Ectodermal cell (in vitro differentiated cells): ENCODE results near the gene ENPP3.

ENCODE experiments used
- H3K27ac ChIP-seq: 2 replicates; pipeline ENCODE4 v1.7.0; 2013; ENCODE audit warnings: mild to moderate bottlenecking, low read depth, low read length; ENCODE audit not compliant: insufficient read depth, poor library complexity, severe bottlenecking
- H3K27me3 ChIP-seq: 2 replicates; pipeline ENCODE4 v1.7.0; 2013; ENCODE audit warnings: mild to moderate bottlenecking, low read length; ENCODE audit not compliant: insufficient read depth, control insufficient read depth, poor library complexity, severe bottlenecking
- H3K36me3 ChIP-seq: one replicate; pipeline ENCODE4 v1.7.0; 2013; ENCODE audit warnings: low read length; ENCODE audit not compliant: control insufficient read depth, insufficient read depth
- H3K4me1 ChIP-seq: one replicate; pipeline ENCODE4 v1.7.0; 2013; ENCODE audit warnings: low read length; ENCODE audit not compliant: control insufficient read depth, insufficient read depth
- H3K4me3 ChIP-seq: 2 replicates; pipeline ENCODE4 v1.7.0; 2013; ENCODE audit warnings: low read depth, low read length, control low read depth; ENCODE audit not compliant: insufficient read depth
- H3K9me3 ChIP-seq: 2 replicates; pipeline ENCODE4 v1.7.0; 2013; ENCODE audit warnings: mild to moderate bottlenecking, low read length, moderate library complexity; ENCODE audit not compliant: control insufficient read depth
- WGBS, 2 experiments: methylation state at CpG; one replicate each; pipeline ENCODE4 v1.1.7; 2013; ENCODE audit warnings: missing lambda C conversion rate in 2 of 2; 5-methylcytosine and 5-hydroxymethylcytosine counted together

The ENPP3 gene

GRCh38 chr6:131655951-131656350 lies 18.8 kb downstream of the ENPP3 start:
- WGBS, 2 experiments = 92 to 93% methylated on average over 1 of the region's 2 CpGs
- Histone ChIP-seq H3K4me3 (no peak overlapping the region), H3K27me3 (no peaks in the 10 kb centered on the region), H3K9me3 (no peaks in the 10 kb centered on the region), H3K36me3 (no peaks in the 10 kb centered on the region), H3K4me1 (no peaks in the 10 kb centered on the region), H3K27ac (no peak overlapping the region)

- 92 to 93% methylated on average over 3 of the region's 3 CpGs for WGBS, 2 experiments
Measured at GRCh38 chr6:131656667-131657066, 19.6 kb downstream of the ENPP3 start.

GRCh38 chr6:131657222-131657621 lies 20.1 kb downstream of the ENPP3 start:
- no peak overlapping the region for H3K27ac ChIP-seq
- no peaks in the 10 kb centered on the region for H3K4me1 ChIP-seq
- no peaks in the 10 kb centered on the region for H3K36me3 ChIP-seq
- 100% methylated on average over 2 of the region's 2 CpGs; no CpG with 5 or more reads in 1 of the 2 experiments for WGBS, 2 experiments
- H3K27me3 ChIP-seq = no peaks in the 10 kb centered on the region
- no peaks in the 10 kb centered on the region for H3K9me3 ChIP-seq
- H3K4me3 ChIP-seq = no peak overlapping the region

More at GRCh38 chr6:131656667-131657066, 19.6 kb downstream of the ENPP3 start:
- H3K9me3 ChIP-seq = no peaks in the 10 kb centered on the region
- H3K27ac ChIP-seq = no peak overlapping the region
- no peaks in the 10 kb centered on the region for H3K4me1 ChIP-seq
- H3K27me3 ChIP-seq = no peaks in the 10 kb centered on the region
- H3K4me3 ChIP-seq = no peak overlapping the region
- no peaks in the 10 kb centered on the region for H3K36me3 ChIP-seq

GRCh38 chr6:131657630-131658111 lies 20.6 kb downstream of the ENPP3 start:
- Histone ChIP-seq H3K4me1 (no peaks in the 10 kb centered on the region), H3K9me3 (no peaks in the 10 kb centered on the region), H3K27me3 (no peaks in the 10 kb centered on the region), H3K27ac (no peak overlapping the region), H3K4me3 (no peak overlapping the region), H3K36me3 (no peaks in the 10 kb centered on the region)
- 79 to 89% methylated on average over 6 of the region's 6 CpGs for WGBS, 2 experiments

GRCh38 chr6:131658287-131658686 lies 21.2 kb downstream of the ENPP3 start:
- Histone ChIP-seq H3K4me3 (no peak overlapping the region), H3K36me3 (no peaks in the 10 kb centered on the region), H3K27ac (no peak overlapping the region), H3K27me3 (no peaks in the 10 kb centered on the region), H3K4me1 (no peaks in the 10 kb centered on the region), H3K9me3 (no peaks in the 10 kb centered on the region)
- 95 to 100% methylated on average over 3 of the region's 3 CpGs for WGBS, 2 experiments

- H3K9me3 ChIP-seq = no peaks in the 10 kb centered on the region
- no peaks in the 10 kb centered on the region for H3K27me3 ChIP-seq
- H3K36me3 ChIP-seq = no peaks in the 10 kb centered on the region
- 76 to 77% methylated on average over 1 of the region's 1 CpG for WGBS, 2 experiments
- H3K4me3 ChIP-seq = no peak overlapping the region
- no peaks in the 10 kb centered on the region for H3K4me1 ChIP-seq
- no peak overlapping the region for H3K27ac ChIP-seq
Measured at GRCh38 chr6:131660195-131660594, 23.1 kb downstream of the ENPP3 start.

GRCh38 chr6:131663578-131664165 lies 26.6 kb downstream of the ENPP3 start:
- WGBS, 2 experiments = 71 to 89% methylated on average over 1 of the region's 2 CpGs
- no peak overlapping the region for H3K4me3 ChIP-seq
- H3K4me1 ChIP-seq = no peaks in the 10 kb centered on the region
- no peak overlapping the region for H3K27ac ChIP-seq
- no peaks in the 10 kb centered on the region for H3K9me3 ChIP-seq
- H3K27me3 ChIP-seq = no peaks in the 10 kb centered on the region
- H3K36me3 ChIP-seq = no peaks in the 10 kb centered on the region

GRCh38 chr6:131669891-131670290 lies 32.8 kb downstream of the ENPP3 start:
- 89 to 96% methylated on average over 1 of the region's 1 CpG for WGBS, 2 experiments
- Histone ChIP-seq H3K9me3 (no peaks in the 10 kb centered on the region), H3K4me1 (no peaks in the 10 kb centered on the region), H3K36me3 (no peaks in the 10 kb centered on the region), H3K27ac (no peak overlapping the region), H3K4me3 (no peak overlapping the region), H3K27me3 (no peaks in the 10 kb centered on the region)

- Histone ChIP-seq H3K4me1 (no peaks in the 10 kb centered on the region), H3K27ac (no peak overlapping the region), H3K4me3 (no peak overlapping the region), H3K9me3 (no peaks in the 10 kb centered on the region), H3K36me3 (no peaks in the 10 kb centered on the region), H3K27me3 (no peaks in the 10 kb centered on the region)
- 100% methylated on average over 1 to 2 of the region's 2 CpGs for WGBS, 2 experiments
Measured at GRCh38 chr6:131673184-131673583, 36.1 kb downstream of the ENPP3 start.

GRCh38 chr6:131678442-131678841 lies 41.3 kb downstream of the ENPP3 start:
- no peak overlapping the region for H3K27ac ChIP-seq
- H3K36me3 ChIP-seq = no peaks in the 10 kb centered on the region
- no peaks in the 10 kb centered on the region for H3K4me1 ChIP-seq
- 67 to 72% methylated on average over 5 of the region's 5 CpGs for WGBS, 2 experiments
- H3K9me3 ChIP-seq = no peaks in the 10 kb centered on the region
- H3K27me3 ChIP-seq = no peaks in the 10 kb centered on the region
- no peak overlapping the region for H3K4me3 ChIP-seq

GRCh38 chr6:131680868-131681267 lies 43.8 kb downstream of the ENPP3 start:
- H3K4me3 ChIP-seq = no peak overlapping the region
- 91 to 96% methylated on average over 2 of the region's 2 CpGs for WGBS, 2 experiments
- H3K36me3 ChIP-seq = no peaks in the 10 kb centered on the region
- H3K27ac ChIP-seq = no peak overlapping the region
- H3K4me1 ChIP-seq = no peaks in the 10 kb centered on the region
- no peaks in the 10 kb centered on the region for H3K9me3 ChIP-seq
- no peaks in the 10 kb centered on the region for H3K27me3 ChIP-seq
